Tibial nerve (tissue), 4 donors: ENCODE measurements around the gene AGK. TPM values are rescaled to one million over a fixed set of nuclear protein-coding genes. Genes with fewer than 3 reads are reported as not detected.

Experiments
- DNase-seq, 2 donors: peaks; one replicate each; pipeline ENCODE4 v3.0.0-alpha.2; 2019; ENCODE audit warnings: low spot score in 2 of 2
- H3K27ac ChIP-seq, 4 donors: fragments of 200-600 bp; sonication (generic) in 3 of 4; one replicate each; pipeline ENCODE4 v1.5.1; 2017 to 2019; ENCODE audit warnings: mild to moderate bottlenecking in 1 of 4
- H3K27me3 ChIP-seq, 2 donors: fragments of 200-600 bp; sonication (generic) in 1 of 2; one replicate each; pipeline versions ENCODE4 v1.5.1 to v1.6.0; 2017 to 2019
- H3K36me3 ChIP-seq, 3 donors: fragments of 200-600 bp; sonication (generic); one replicate each; pipeline ENCODE4 v1.5.1; 2018 to 2019
- H3K4me1 ChIP-seq, 4 donors: fragments of 200-600 bp; sonication (generic) in 3 of 4; one replicate each; pipeline ENCODE4 v1.5.1; 2017 to 2019
- H3K4me3 ChIP-seq, 4 donors: fragments of 200-600 bp; sonication (generic) in 3 of 4; one replicate each; pipeline ENCODE4 v1.5.1; 2017 to 2019; ENCODE audit warnings: mild to moderate bottlenecking in 1 of 4, moderate library complexity in 1 of 4
- H3K9me3 ChIP-seq, 4 donors: fragments of 200-600 bp; sonication (generic) in 3 of 4; one replicate each; pipeline ENCODE4 v1.5.1; 2017 to 2019
- EP300 ChIP-seq, 2 donors: sonication (generic); formaldehyde crosslinking; IDR thresholded peaks; one replicate each; pipeline ENCODE4 v1.6.1; 2017; ENCODE audit warnings: antibody characterized with exemption in 2 of 2, mild to moderate bottlenecking in 1 of 2
- POLR2A ChIP-seq, 2 donors: fragments of 450-650 bp; IDR thresholded peaks; one replicate each; pipeline ENCODE4 v1.6.1; 2017; ENCODE audit warnings: antibody characterized with exemption in 2 of 2, mild to moderate bottlenecking in 2 of 2, moderate library complexity in 2 of 2
- WGBS, 2 donors: methylation state at CpG; one replicate each; pipeline ENCODE4 v1.1.5; 2018; 5-methylcytosine and 5-hydroxymethylcytosine counted together
- total RNA-seq, 4 donors: library from RNA; depleted of rRNA; stranded (reverse); fragments of >200 nt; gene quantifications; one replicate each; pipeline ENCODE4 v1.1.0, GENCODE V29; 2016
- TF ChIP-seq, protein P1 (sequence below), 5 experiments: fragments of 200-600 bp in 3 of 5; fragments of 450-650 bp in 2 of 5; sonication (generic) in 3 of 5; IDR thresholded peaks; one replicate each; pipeline ENCODE4 v1.5.1; 2016 to 2019; ENCODE audit warnings: antibody characterized with exemption in 5 of 5, mild to moderate bottlenecking in 3 of 5, moderate library complexity in 2 of 5

Gene AGK
- total RNA-seq, 4 donors from 2014 or later: 16.4 to 45.9 (median 26.3) TPM

DNA sequence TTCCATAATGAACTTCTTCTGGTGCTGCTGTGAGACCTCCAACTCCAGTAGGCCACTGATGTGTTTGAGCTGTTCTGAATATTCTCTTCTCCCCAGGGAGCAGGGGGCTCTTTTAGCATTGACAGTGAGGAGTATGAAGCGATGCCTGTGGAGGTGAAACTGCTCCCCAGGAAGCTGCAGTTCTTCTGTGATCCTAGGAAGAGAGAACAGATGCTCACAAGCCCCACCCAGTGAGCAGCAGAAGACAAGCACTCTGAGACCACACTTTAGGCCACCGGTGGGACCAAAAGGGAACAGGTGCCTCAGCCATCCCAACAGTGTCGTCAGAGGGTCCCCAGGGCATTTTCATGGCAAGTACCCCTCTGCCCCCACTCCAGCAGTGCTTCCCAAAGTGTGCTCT, 101.5 kb downstream of the AGK start:
- Histone ChIP-seq H3K4me3 (no peak overlapping the region), H3K9me3 (no peaks in the 10 kb centered on the region), H3K4me1 (peaks cover 0 to 25% (median 8%) of the 10 kb centered on the region in 4 donors), H3K36me3 (peaks cover 0 to 50% (median 0%) of the 10 kb centered on the region in 3 donors), H3K27me3 (no peaks in the 10 kb centered on the region), H3K27ac (no peak overlapping the region)
- DNase-seq: no peak
- no peak for TF ChIP-seq EP300 (IDR thresholded peaks at IDR 0.05)
- TF ChIP-seq, protein P1, sequence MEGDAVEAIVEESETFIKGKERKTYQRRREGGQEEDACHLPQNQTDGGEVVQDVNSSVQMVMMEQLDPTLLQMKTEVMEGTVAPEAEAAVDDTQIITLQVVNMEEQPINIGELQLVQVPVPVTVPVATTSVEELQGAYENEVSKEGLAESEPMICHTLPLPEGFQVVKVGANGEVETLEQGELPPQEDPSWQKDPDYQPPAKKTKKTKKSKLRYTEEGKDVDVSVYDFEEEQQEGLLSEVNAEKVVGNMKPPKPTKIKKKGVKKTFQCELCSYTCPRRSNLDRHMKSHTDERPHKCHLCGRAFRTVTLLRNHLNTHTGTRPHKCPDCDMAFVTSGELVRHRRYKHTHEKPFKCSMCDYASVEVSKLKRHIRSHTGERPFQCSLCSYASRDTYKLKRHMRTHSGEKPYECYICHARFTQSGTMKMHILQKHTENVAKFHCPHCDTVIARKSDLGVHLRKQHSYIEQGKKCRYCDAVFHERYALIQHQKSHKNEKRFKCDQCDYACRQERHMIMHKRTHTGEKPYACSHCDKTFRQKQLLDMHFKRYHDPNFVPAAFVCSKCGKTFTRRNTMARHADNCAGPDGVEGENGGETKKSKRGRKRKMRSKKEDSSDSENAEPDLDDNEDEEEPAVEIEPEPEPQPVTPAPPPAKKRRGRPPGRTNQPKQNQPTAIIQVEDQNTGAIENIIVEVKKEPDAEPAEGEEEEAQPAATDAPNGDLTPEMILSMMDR (IDR thresholded peaks at IDR 0.05): no peak
- TF ChIP-seq POLR2A (IDR thresholded peaks at IDR 0.05): no peak
- WGBS, 2 donors: 58 to 67% methylated on average over 3 of the region's 3 CpGs

DNA sequence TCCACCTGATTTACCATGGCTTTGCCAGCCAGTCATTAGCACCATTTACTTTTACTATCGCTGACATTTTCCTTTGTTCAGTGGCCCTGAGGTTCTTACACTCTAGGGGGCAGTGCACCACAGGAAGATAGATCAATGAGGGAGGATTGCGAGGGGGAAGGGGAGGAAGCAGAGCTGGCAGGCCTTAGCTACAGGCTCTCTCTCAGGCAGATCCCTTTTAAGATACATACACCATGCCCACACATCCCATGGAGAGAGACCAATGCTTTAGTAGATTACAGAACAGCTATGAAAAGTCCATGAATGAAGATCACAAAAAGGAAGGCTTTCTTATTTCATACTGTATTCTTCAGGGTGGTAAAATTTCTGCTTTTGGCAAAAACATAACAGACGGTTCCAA, 103.3 kb downstream of the AGK start:
- Histone ChIP-seq H3K9me3 (no peaks in the 10 kb centered on the region), H3K27ac (peak overlapping the region in 1 of 4 donors; percentile 31), H3K4me1 (peaks cover 0 to 11% (median under 1%) of the 10 kb centered on the region in 4 donors), H3K36me3 (peaks cover 0 to 57% (median 0%) of the 10 kb centered on the region in 3 donors), H3K4me3 (no peak overlapping the region), H3K27me3 (no peaks in the 10 kb centered on the region)
- 33 to 35% methylated on average over 3 of the region's 3 CpGs for WGBS, 2 donors
- TF ChIP-seq, protein P1 (IDR thresholded peaks at IDR 0.05): peak; percentile 43 to 57 (median 48)
- TF ChIP-seq POLR2A (IDR thresholded peaks at IDR 0.05) (no peak), EP300 (IDR thresholded peaks at IDR 0.05) (peak in 1 of 2 donors; percentile 17)
- DNase-seq: peak in 1 of 2 donors; percentile 76

- Histone ChIP-seq H3K36me3 (peaks cover 0 to 82% (median 0%) of the 10 kb centered on the region in 3 donors), H3K27ac (peak overlapping the region in 1 of 4 donors; percentile 19), H3K4me3 (no peak overlapping the region), H3K9me3 (no peaks in the 10 kb centered on the region), H3K27me3 (no peaks in the 10 kb centered on the region), H3K4me1 (peaks cover 0 to 2% (median 0%) of the 10 kb centered on the region in 4 donors)
- TF ChIP-seq EP300 (IDR thresholded peaks at IDR 0.05) (no peak), POLR2A (IDR thresholded peaks at IDR 0.05) (no peak)
- TF ChIP-seq, protein P1 (IDR thresholded peaks at IDR 0.05): no peak
- DNase-seq: no peak
- 84 to 91% methylated on average over 6 of the region's 6 CpGs for WGBS, 2 donors
Measured at GRCh38 chr7:141659501-141659900, 108.3 kb downstream of the AGK start.

DNA sequence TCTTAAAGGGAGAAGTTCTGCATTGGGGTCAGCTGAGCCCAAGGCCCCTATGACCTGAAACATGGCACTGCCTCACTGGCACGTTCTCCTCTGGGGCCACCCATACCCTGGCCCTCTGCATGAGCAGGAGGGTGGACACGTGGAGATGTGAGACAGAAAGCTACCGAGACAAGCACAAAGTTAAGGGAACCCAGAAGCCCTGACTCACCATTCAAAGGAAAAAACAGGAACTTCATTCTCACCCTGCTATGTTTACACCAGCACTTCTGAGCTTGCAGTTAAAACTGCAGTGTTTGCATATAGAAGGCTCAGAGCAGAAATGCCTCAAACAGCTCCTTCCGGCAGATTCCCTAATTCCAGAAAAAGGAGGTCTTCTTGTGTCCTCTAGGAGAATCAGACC, 109.0 kb downstream of the AGK start:
- Histone ChIP-seq H3K36me3 (peaks cover 0 to 85% (median 2%) of the 10 kb centered on the region in 3 donors), H3K27ac (peak overlapping the region in 2 of 4 donors; percentile 14 to 19)
- peak in 1 of 2 donors; percentile 18 for DNase-seq

More for the DNA sequence above, 109.0 kb downstream of the AGK start:
- H3K9me3 ChIP-seq: no peaks in the 10 kb centered on the region
- H3K4me3 ChIP-seq: no peak overlapping the region
- no peaks in the 10 kb centered on the region for H3K4me1 ChIP-seq
- WGBS, 2 donors: 70% methylated on average over 4 of the region's 4 CpGs
- H3K27me3 ChIP-seq: no peaks in the 10 kb centered on the region
- TF ChIP-seq, protein P1 (IDR thresholded peaks at IDR 0.05): no peak
- peak in 1 of 2 donors; percentile 45 for TF ChIP-seq EP300 (IDR thresholded peaks at IDR 0.05)
